AG04449 (cell line): ENCODE results near the gene DNAJC7.
"Not testable (repeated sequence)": the region's sequence is repeated elsewhere in the genome, so short reads cannot be mapped to it uniquely, and the experiment has no call there.

Experiments
- CTCF ChIA-PET: fragments of 350-600 bp; formaldehyde crosslinking; extraction: SDS; loops from one replicate; lab custom pipeline; 2021; ENCODE audit warnings: antibody characterized with exemption; lab: Yijun Ruan, JAX
- POLR2A ChIA-PET: fragments of 400-600, 350-600 bp; formaldehyde crosslinking; extraction: SDS; loops from one replicate; lab custom pipeline; 2020; ENCODE audit warnings: antibody characterized with exemption, inconsistent platforms; lab: Yijun Ruan, JAX
- DNase-seq: peaks from one replicate; pipeline ENCODE4 v3.0.0-alpha.2; 2010; ENCODE audit warnings: low read depth, low spot score
- H3K4me3 ChIP-seq: 2 replicates; pipeline ENCODE4 v1.5.1; 2011; ENCODE audit warnings: low read depth, mild to moderate bottlenecking, control low read depth, low read length
- TF ChIP-seq, protein P1 (sequence below): IDR thresholded peaks from one replicate; pipeline ENCODE4 v1.5.1; 2011; ENCODE audit warnings: mild to moderate bottlenecking, moderate library complexity, low read length, control low read depth, inconsistent platforms; ENCODE audit not compliant: insufficient read depth; ENCODE audit errors: missing control alignments

Gene DNAJC7

DNA sequence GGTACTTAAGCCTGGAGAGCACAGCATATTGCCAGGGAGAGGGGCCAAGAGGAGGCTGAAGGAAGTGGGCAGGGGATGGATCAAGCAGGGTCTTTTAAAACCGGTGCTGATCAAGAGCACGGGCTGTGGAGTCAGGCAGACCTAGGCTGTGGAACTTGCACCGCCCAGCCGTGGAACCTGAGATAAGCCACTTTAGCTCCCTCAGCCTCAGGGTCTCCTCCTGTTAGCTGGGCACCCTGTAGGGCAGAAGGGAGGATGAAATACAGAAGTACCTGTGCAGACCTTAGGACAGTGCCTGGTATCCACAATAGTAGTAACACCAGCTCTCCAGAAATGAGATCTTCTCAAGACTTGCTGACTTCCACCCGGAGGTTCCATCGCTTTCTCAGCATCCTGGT lies 77.5 kb downstream of the DNAJC7 start:
- CTCF ChIA-PET: interaction anchor here (1.0 kb wide), 1 partner anchor 9 kb away, joined by 4 read pairs; the partner anchor contains the start of gene ODAD4
- no peak for DNase-seq
- TF ChIP-seq, protein P1, sequence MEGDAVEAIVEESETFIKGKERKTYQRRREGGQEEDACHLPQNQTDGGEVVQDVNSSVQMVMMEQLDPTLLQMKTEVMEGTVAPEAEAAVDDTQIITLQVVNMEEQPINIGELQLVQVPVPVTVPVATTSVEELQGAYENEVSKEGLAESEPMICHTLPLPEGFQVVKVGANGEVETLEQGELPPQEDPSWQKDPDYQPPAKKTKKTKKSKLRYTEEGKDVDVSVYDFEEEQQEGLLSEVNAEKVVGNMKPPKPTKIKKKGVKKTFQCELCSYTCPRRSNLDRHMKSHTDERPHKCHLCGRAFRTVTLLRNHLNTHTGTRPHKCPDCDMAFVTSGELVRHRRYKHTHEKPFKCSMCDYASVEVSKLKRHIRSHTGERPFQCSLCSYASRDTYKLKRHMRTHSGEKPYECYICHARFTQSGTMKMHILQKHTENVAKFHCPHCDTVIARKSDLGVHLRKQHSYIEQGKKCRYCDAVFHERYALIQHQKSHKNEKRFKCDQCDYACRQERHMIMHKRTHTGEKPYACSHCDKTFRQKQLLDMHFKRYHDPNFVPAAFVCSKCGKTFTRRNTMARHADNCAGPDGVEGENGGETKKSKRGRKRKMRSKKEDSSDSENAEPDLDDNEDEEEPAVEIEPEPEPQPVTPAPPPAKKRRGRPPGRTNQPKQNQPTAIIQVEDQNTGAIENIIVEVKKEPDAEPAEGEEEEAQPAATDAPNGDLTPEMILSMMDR: no peak
- H3K4me3 ChIP-seq: no peak overlapping the region
- POLR2A ChIA-PET: no interaction called here

DNA sequence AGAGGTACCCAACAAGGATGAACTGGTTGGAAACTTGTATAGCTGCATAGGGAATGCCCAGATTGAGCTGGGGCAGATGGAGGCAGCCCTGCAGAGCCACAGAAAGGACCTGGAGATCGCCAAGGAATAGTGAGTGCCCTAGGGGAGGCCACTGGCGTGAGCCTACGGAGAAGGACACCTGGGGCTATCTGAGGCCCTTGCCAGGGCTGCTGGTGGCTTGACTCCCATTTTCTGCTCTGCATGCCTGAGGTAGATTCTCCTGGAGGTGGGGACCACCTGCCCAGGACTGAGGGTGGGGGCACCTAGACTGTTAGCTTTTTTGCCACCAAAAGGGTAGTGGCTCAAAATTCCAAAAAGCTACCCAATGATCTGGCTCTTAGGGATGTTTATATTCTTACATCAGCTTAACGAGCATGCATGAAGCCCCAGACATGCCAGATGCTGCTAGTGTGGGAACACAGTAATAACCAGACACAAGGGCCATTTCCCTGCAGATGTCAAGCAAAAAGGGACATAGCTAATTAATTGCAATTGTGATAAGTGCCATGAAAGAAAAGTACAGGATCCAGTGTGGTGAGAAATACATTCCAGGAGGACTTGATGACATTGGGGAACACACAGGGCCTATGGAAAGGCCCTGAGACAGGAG lies 78.1 kb downstream of the DNAJC7 start:
- no peak for DNase-seq
- TF ChIP-seq, protein P1: no peak
- POLR2A ChIA-PET: no interaction called here
- H3K4me3 ChIP-seq: no peak overlapping the region
- CTCF ChIA-PET: no interaction called here

DNA sequence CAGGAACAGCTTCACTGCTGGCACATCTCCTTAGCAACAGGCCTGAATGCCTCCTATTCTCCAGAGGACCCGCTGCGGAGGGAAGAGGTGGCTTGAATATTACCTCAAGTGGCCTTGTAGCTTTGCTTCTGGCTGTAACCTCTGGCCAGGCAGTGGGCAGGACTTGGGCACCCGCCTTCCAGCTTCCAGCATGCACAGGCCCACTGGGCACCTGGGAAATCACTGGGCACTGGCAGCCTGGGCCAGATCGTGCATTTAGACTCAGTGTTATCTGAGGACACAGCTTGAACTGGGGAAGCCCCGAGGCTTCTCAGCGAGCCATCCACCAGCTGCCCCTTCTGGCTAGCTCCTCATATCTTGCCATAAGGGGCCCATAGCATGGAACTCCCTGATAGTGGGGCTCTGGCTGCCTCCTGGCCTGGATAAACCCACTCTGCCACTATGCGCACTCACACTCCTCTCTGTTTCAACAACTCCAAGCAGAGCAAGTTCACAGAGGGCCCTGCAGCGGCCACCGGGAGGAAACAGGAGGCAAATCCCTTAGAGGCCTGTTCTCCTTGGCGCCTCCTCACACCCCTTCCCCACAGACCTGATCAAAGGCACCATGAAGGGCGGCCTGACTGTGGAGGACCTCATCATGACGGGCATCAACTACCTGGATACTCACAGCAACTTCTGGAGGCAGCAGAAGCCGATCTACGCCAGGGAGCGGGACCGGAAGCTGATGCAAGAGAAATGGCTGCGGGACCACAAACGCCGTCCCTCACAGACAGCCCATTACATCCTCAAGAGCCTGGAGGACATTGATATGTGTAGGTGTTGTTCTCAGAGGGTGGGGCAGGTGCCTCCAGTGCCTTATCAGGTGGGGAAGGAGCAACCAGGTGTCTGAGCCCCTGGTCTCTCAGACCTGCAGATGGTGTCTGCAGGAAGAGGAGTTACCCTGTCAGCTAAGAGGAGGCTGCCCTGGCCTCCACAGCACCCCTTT lies 79.0 kb downstream of the DNAJC7 start:
- CTCF ChIA-PET: interaction anchor here (1.9 kb wide), 1 partner anchor 26 kb away, joined by 4 read pairs; no protein-coding TSS in a partner anchor
- DNase-seq: no peak
- TF ChIP-seq, protein P1: no peak
- POLR2A ChIA-PET: no interaction called here
- H3K4me3 ChIP-seq: no peak overlapping the region

- CTCF ChIA-PET: interaction anchor here (1.4 kb wide), 1 partner anchor 11 kb away, joined by 6 read pairs; no protein-coding TSS in a partner anchor
- POLR2A ChIA-PET: no interaction called here
- TF ChIP-seq, protein P1: no peak
- H3K4me3 ChIP-seq: no peak overlapping the region
- no peak for DNase-seq
These were observed 81.6 kb downstream of the DNAJC7 start for GRCh38 chr17:41935641-41936040.

DNA sequence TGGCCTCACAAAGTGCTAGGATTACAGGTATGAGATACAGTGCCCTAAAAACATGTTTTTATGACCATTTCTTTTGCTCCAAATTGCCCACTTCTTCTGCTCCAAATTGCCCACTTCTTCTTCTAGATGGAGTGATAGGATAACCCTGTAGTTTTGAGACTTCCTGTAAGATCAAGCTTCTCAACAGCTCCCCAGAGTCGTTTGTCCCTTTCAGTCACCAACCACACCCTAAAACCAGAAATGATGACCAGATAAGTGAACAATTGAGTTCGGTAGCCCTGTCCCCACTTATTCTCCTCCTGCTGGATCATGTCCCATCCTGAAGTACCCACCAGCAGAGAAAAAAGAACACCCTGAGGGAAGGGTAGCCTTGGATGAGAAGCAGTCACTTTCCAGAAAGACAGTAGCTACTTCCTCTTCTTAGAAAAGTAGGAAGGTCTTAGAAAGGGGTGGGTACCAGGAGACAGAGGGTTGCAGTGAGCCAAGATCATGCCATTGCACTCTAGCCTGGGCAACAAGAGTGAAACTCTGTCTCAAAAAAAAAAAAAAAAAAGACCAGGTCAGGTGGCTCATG lies 84.3 kb downstream of the DNAJC7 start:
- no peak for DNase-seq
- H3K4me3 ChIP-seq: no peak overlapping the region
- CTCF ChIA-PET: interaction anchor here (1.0 to 2.2 kb wide), 3 partner anchors 15 to 32 kb away, joined by 3 to 6 read pairs (median 5); partner anchors contain the start of gene ACLY
- POLR2A ChIA-PET: no interaction called here
- TF ChIP-seq, protein P1: no peak

DNA sequence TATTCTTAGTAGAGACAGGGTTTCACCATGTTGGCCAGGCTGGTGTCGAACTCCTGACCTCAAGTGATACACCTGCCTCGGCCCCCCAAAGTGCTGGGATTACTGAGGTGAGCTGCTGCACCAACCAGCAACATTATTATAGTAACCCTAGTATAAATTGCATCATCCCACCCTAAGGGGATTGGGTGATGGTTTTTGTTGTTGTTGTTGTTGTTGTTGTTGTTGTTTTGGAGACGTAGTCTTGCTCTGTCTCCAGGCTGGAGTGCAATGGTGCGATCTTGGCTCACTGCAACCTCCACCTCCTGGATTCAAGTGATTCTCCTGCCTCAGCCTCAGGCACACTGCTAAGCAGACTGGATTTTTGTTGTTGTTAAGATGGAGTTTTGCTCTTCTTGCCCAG lies 85.5 kb downstream of the DNAJC7 start:
- H3K4me3 ChIP-seq, POLR2A ChIA-PET, DNase-seq: not testable (repeated sequence)
- CTCF ChIA-PET: interaction anchor here (1.3 to 2.2 kb wide), 2 partner anchors 10 to 33 kb away, joined by 4 to 6 read pairs; no protein-coding TSS in a partner anchor

DNA sequence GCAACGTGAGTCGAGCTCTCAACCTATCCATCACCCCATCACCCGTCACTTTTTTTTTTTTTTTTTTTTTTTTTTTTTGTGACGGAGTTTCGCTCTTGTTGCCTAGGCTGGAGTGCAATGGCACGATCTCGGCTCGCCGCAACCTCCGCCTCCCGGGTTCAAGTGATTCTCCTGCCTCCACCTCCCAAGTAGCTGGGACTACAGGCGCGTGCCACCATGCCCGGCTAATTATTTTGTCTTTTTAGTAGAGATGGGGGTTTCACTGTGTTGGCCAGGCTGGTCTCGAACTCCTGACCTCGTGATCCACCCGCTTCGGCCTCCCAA lies 86.4 kb downstream of the DNAJC7 start:
- ChIA-PET POLR2A (interaction anchor here (0.5 to 1.7 kb wide), 4 partner anchors 12 to 94 kb away, joined by 3 to 11 read pairs (median 3); partner anchors contain the start of genes ACLY and KLHL11), CTCF (interaction anchor here (0.8 to 2.6 kb wide), 8 partner anchors 9 to 185 kb away, joined by 3 to 33 read pairs (median 4); partner anchors contain the start of gene ACLY)
- DNase-seq: not testable (repeated sequence)
- H3K4me3 ChIP-seq: peak overlapping the region; percentile 72
